K562 (cell line): ENCODE measurements around the gene RERE.

Experiments
- CTCF ChIP-seq, 3 experiments: IDR thresholded peaks in 2 of 3; conservative IDR thresholded peaks in 1 of 3; 2 replicates each; pipeline ENCODE4 v1.5.1; 2011 to 2012; ENCODE audit warnings: low read length in 3 of 3, mild to moderate bottlenecking in 3 of 3, control low read depth in 2 of 3, improper control_type of control experiment in 1 of 3, inconsistent platforms in 1 of 3, low read depth in 1 of 3, mixed read lengths in 1 of 3, moderate library complexity in 1 of 3; ENCODE audit not compliant: insufficient read depth in 2 of 3
- HMGXB4 ChIP-seq: sonication (generic); formaldehyde crosslinking; IDR thresholded peaks from 2 replicates; pipeline ENCODE4 v1.8.1; 2023; ENCODE audit warnings: mild to moderate bottlenecking, missing genetic modification reagents
- NRF1 ChIP-seq, 2 experiments: fragments of 450-650 bp; IDR thresholded peaks in 1 of 2; conservative IDR thresholded peaks in 1 of 2; 2 replicates each; pipeline ENCODE4 v1.6.1; 2014; ENCODE audit warnings: mild to moderate bottlenecking in 2 of 2
- SIN3A ChIP-seq, 2 experiments: fragments of 150-350 bp in 1 of 2; IDR thresholded peaks; 2 replicates each; pipeline ENCODE4 v1.6.1; 2011 to 2016; ENCODE audit warnings: borderline replicate concordance in 2 of 2, low read depth in 2 of 2, low read length in 2 of 2, mild to moderate bottlenecking in 2 of 2, moderate library complexity in 2 of 2; ENCODE audit not compliant: control insufficient read depth in 1 of 2
- ZNF282 ChIP-seq: sonication (generic); formaldehyde crosslinking; IDR thresholded peaks from 2 replicates; pipeline ENCODE4 v1.8.1; 2023; ENCODE audit warnings: missing genetic modification reagents

GRCh38 chr1:8361198-8361849 is 456.1 kb downstream of the RERE start:
- no peak for TF ChIP-seq SIN3A (IDR thresholded peaks at IDR 0.05; ENCODE audit: borderline replicate concordance in 2 of 2, control insufficient read depth in 1 of 2, low read depth in 2 of 2, low read length in 2 of 2)
- TF ChIP-seq HMGXB4 (CRISPR knock-in tag) = no peak
- TF ChIP-seq ZNF282 (CRISPR knock-in tag) = no peak
- TF ChIP-seq NRF1 (conservative IDR thresholded peaks at IDR 0.05 in 1 of 2, IDR thresholded peaks at IDR 0.05 in 1 of 2) = no peak
- TF ChIP-seq CTCF (IDR thresholded peaks at IDR 0.05 in 2 of 3, conservative IDR thresholded peaks at IDR 0.05 in 1 of 3; ENCODE audit: insufficient read depth in 2 of 3, low read depth in 1 of 3, low read length in 3 of 3) = no peak
